Liver (tissue), 9 donors: ENCODE data around the gene C1orf174. TPM values are rescaled to one million over a fixed set of nuclear protein-coding genes. Genes with fewer than 3 reads are reported as not detected.

ENCODE experiments used
- DNase-seq: peaks from one replicate; pipeline ENCODE4 v3.0.0-alpha.2; 2017; ENCODE audit warnings: low spot score
- H3K27ac ChIP-seq, 2 donors: one replicate each; pipeline ENCODE4 v1.7.0; 2013; ENCODE audit warnings: inconsistent platforms in 2 of 2, low read length in 2 of 2, control low read depth in 1 of 2, low read depth in 1 of 2, mild to moderate bottlenecking in 1 of 2
- H3K27me3 ChIP-seq, 4 donors: one replicate each; pipeline versions ENCODE4 v1.6.1 to v1.7.0; 2013; ENCODE audit warnings: low read length in 3 of 4, inconsistent platforms in 1 of 4, mild to moderate bottlenecking in 1 of 4, moderate library complexity in 1 of 4; ENCODE audit not compliant: control insufficient read depth in 4 of 4, insufficient read depth in 4 of 4
- H3K36me3 ChIP-seq, 4 donors: one replicate each; pipeline versions ENCODE4 v1.6.1 to v1.7.0; 2013; ENCODE audit warnings: low read length in 3 of 4, mild to moderate bottlenecking in 3 of 4, low read depth in 1 of 4, moderate library complexity in 1 of 4; ENCODE audit not compliant: control insufficient read depth in 4 of 4, insufficient read depth in 3 of 4
- H3K4me1 ChIP-seq, 4 donors: one replicate each; pipeline versions ENCODE4 v1.6.1 to v1.7.0; 2013; ENCODE audit warnings: low read length in 3 of 4, mild to moderate bottlenecking in 3 of 4, moderate library complexity in 1 of 4; ENCODE audit not compliant: control insufficient read depth in 4 of 4, insufficient read depth in 4 of 4
- H3K4me3 ChIP-seq, 3 donors: one replicate each; pipeline versions ENCODE4 v1.6.1 to v1.7.0; 2013; ENCODE audit warnings: low read length in 3 of 3, control low read depth in 1 of 3, low read depth in 1 of 3, mild to moderate bottlenecking in 1 of 3
- H3K9ac ChIP-seq, 2 donors: one replicate each; pipeline ENCODE4 v1.7.0; 2013; ENCODE audit warnings: low read length in 2 of 2, mild to moderate bottlenecking in 2 of 2, moderate library complexity in 2 of 2, control low read depth in 1 of 2, low read depth in 1 of 2
- H3K9me3 ChIP-seq, 4 donors: one replicate each; pipeline versions ENCODE4 v1.6.1 to v1.7.0; 2013; ENCODE audit warnings: low read length in 3 of 4; ENCODE audit not compliant: control insufficient read depth in 4 of 4
- EGR1 ChIP-seq, 2 donors: IDR thresholded peaks; 2 replicates each; pipeline ENCODE4 v1.6.1; 2016 to 2018; ENCODE audit warnings: antibody characterized with exemption in 2 of 2, low read depth in 2 of 2
- FOXA1 ChIP-seq: IDR thresholded peaks from 2 replicates; pipeline ENCODE4 v1.6.1; 2016; ENCODE audit warnings: antibody characterized with exemption
- GABPA ChIP-seq, 2 donors: IDR thresholded peaks in 1 of 2; conservative IDR thresholded peaks in 1 of 2; 2 replicates each; pipeline ENCODE4 v1.6.1; 2016; ENCODE audit warnings: antibody characterized with exemption in 2 of 2, mild to moderate bottlenecking in 1 of 2, moderate library complexity in 1 of 2
- HNF4A ChIP-seq, 2 donors: conservative IDR thresholded peaks; 2 replicates each; pipeline ENCODE4 v1.6.1; 2016; ENCODE audit warnings: antibody characterized with exemption in 2 of 2, mild to moderate bottlenecking in 2 of 2
- HNF4G ChIP-seq: IDR thresholded peaks from 2 replicates; pipeline ENCODE4 v1.6.1; 2016; ENCODE audit warnings: antibody characterized with exemption
- NR2F2 ChIP-seq: IDR thresholded peaks from 2 replicates; pipeline ENCODE4 v1.6.1; 2016; ENCODE audit warnings: antibody characterized with exemption
- RAD21 ChIP-seq, 2 donors: IDR thresholded peaks; 2 replicates each; pipeline ENCODE4 v1.6.1; 2016; ENCODE audit warnings: antibody characterized with exemption in 2 of 2, mild to moderate bottlenecking in 2 of 2
- RXRA ChIP-seq, 2 donors: IDR thresholded peaks; 2 replicates each; pipeline ENCODE4 v1.6.1; 2017 to 2018; ENCODE audit warnings: antibody characterized with exemption in 2 of 2, mild to moderate bottlenecking in 1 of 2
- SP1 ChIP-seq: IDR thresholded peaks from 2 replicates; pipeline ENCODE4 v1.6.1; 2018; ENCODE audit warnings: antibody characterized with exemption, mild to moderate bottlenecking
- TAF1 ChIP-seq: conservative IDR thresholded peaks from 2 replicates; pipeline ENCODE4 v1.6.1; 2016; ENCODE audit warnings: antibody characterized with exemption, mild to moderate bottlenecking
- YY1 ChIP-seq: IDR thresholded peaks from 2 replicates; pipeline ENCODE4 v1.6.1; 2016; ENCODE audit warnings: antibody characterized with exemption, mild to moderate bottlenecking
- WGBS: extraction: QIAGEN DNeasy Blood & Tissue Kit; methylation state at CpG from one replicate; pipeline ENCODE4 v1.1.7; 2013; 5-methylcytosine and 5-hydroxymethylcytosine counted together
- polyA plus RNA-seq, 2 donors: library from polyadenylated mRNA; stranded (reverse) in 1 of 2; unstranded in 1 of 2; fragments of 200-250 nt in 1 of 2; fragments of >200 nt in 1 of 2; fragmentation: Nextera tagmentation in 1 of 2; extraction: Ambion mirVana in 1 of 2; gene quantifications; one replicate each; pipeline versions ENCODE4 v1.2.1 to v1.2.3, GENCODE V29; 2013 to 2015
- total RNA-seq, 2 donors: library from RNA; depleted of rRNA; stranded (reverse); fragments of >200 nt; gene quantifications; one replicate each; pipeline ENCODE4 v1.2.3, GENCODE V29; 2014
- TF ChIP-seq, protein P1 (sequence below): IDR thresholded peaks from 2 replicates; pipeline ENCODE4 v1.6.1; 2016; ENCODE audit warnings: antibody characterized with exemption
- TF ChIP-seq, protein P2 (sequence below): IDR thresholded peaks from 2 replicates; pipeline ENCODE4 v1.6.1; 2016; ENCODE audit warnings: antibody characterized with exemption
- donor health status: healthy.
- donor health status: healthy.
- donor health status: healthy.
- donor health status: healthy.
- donor health status: healthy.

C1orf174 gene
- total and polyA plus RNA-seq, 4 donors: 10.4 to 17.0 (median 13.8) TPM

DNA sequence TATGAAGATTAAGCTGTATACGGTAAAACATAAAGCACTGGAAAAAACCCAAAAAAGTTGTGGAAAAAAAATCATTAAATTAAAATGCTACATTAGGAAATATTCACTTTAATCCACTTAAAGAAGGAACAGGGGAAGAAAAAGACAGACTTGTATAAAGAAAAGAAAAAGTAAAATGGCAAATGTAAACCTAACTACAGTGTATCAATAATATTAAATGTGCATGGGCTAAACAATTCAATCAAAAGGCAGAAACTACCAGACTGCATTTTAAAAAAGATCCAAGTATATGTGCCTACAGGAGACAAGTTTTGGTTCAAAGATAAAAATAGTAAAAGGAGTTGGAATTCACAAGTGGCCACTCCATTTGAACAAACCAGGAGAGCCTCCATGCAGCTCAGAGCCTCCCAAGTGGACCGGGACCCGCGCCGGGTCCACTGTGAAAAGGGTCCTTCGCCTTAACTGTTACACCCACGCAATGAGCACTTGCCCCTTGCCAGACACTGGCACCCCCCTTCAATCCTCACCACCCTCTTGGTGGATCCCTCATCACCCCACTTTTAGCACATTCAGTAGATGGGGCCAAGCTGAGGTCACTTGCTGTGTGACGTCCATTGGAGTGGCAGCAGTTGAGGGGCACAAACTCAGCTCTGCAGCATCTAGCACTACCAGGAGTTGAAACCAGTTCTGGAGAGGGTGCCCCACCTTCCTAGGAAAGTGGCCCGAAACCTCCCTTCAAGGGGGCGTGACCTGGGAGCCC is 898 bp downstream of the C1orf174 start:
- DNase-seq: no peak
- 41% methylated on average over 10 of the region's 10 CpGs for WGBS
- Histone ChIP-seq H3K9ac (peak overlapping the region in 1 of 2 donors; percentile 73), H3K27me3 (no peaks in the 10 kb centered on the region), H3K36me3 (peaks cover 0 to 2% (median under 1%) of the 10 kb centered on the region in 4 donors), H3K9me3 (no peaks in the 10 kb centered on the region), H3K4me3 (peak overlapping the region; percentile 72 to 87 (median 87)), H3K27ac (peak overlapping the region; percentile 98), H3K4me1 (peaks cover 11 to 35% (median 31%) of the 10 kb centered on the region in 4 donors)
- no peak for TF ChIP-seq NR2F2
- no peak for TF ChIP-seq SP1

DNA sequence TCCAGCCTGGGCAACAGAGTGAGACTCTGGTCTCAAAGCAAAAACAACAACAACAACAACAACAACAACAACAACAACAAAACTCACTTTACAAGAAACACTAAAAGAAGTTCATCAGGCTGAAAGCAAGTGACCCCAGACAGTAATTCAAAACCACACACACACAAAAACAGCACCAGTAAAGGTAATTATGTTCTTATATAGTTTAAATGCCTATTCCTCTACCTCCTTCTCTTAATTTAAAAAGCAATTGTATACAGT is 1.7 kb downstream of the C1orf174 start:
- Histone ChIP-seq H3K27ac (no peak overlapping the region), H3K36me3 (peaks cover 0 to 2% (median under 1%) of the 10 kb centered on the region in 4 donors), H3K9me3 (no peaks in the 10 kb centered on the region), H3K4me1 (peaks cover 7 to 28% (median 24%) of the 10 kb centered on the region in 4 donors), H3K4me3 (no peak overlapping the region), H3K9ac (no peak overlapping the region), H3K27me3 (no peaks in the 10 kb centered on the region)
- no peak for TF ChIP-seq EGR1 (IDR thresholded peaks at IDR 0.05; ENCODE audit: low read depth in 2 of 2)
- TF ChIP-seq, protein P1, sequence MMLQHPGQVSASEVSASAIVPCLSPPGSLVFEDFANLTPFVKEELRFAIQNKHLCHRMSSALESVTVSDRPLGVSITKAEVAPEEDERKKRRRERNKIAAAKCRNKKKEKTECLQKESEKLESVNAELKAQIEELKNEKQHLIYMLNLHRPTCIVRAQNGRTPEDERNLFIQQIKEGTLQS: no peak
- no peak for TF ChIP-seq FOXA1
- no peak for DNase-seq

DNA sequence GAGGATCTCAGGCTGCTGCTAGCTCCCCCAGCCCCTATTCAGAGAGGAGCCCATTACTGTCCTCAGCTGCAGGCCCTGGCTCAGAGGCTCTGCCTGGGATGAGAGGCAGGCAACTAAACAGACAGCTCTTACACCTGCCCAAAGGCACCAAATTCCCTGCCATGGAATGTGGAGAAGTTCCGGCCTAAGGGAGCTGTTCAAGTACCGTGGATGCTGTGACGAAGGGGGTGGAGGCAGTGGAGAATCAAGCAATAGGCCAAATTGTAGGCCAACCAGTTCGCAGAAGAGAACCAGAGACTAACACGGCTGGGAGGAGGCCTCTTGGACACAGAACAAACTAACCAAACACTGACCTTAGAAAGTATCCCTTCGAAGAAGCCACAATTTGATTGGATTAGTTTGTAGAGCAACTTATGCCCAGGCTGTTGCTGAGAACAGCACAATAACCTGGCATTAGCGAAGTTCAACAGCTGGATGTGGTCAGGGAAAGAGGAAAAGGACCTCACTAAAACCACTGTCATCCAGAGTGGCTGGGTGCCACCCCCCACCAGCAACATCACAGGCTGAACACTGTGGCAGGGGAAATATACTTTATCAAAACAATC is 3.6 kb downstream of the C1orf174 start:
- no peak overlapping the region for H3K27ac ChIP-seq
- H3K27me3 ChIP-seq: no peaks in the 10 kb centered on the region
- peaks cover 2 to 10% (median 7%) of the 10 kb centered on the region in 4 donors for H3K4me1 ChIP-seq
- DNase-seq: no peak
- no peaks in the 10 kb centered on the region for H3K9me3 ChIP-seq
- H3K36me3 ChIP-seq: peaks cover 0 to 3% (median 1%) of the 10 kb centered on the region in 4 donors
- 95% methylated on average over 7 of the region's 7 CpGs for WGBS
- no peak overlapping the region for H3K9ac ChIP-seq
- no peak overlapping the region for H3K4me3 ChIP-seq
- no peak for TF ChIP-seq GABPA (IDR thresholded peaks at IDR 0.05 in 1 of 2, conservative IDR thresholded peaks at IDR 0.05 in 1 of 2)
- TF ChIP-seq, protein P2, sequence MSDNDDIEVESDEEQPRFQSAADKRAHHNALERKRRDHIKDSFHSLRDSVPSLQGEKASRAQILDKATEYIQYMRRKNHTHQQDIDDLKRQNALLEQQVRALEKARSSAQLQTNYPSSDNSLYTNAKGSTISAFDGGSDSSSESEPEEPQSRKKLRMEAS: no peak
- no peak for TF ChIP-seq FOXA1
- no peak for TF ChIP-seq TAF1
- no peak for TF ChIP-seq NR2F2
- no peak for TF ChIP-seq YY1
- TF ChIP-seq EGR1 (IDR thresholded peaks at IDR 0.05; ENCODE audit: low read depth in 2 of 2): no peak
- no peak for TF ChIP-seq RAD21 (IDR thresholded peaks at IDR 0.05)
- TF ChIP-seq, protein P1: no peak

- TF ChIP-seq HNF4A (conservative IDR thresholded peaks at IDR 0.05): no peak
- TF ChIP-seq EGR1 (IDR thresholded peaks at IDR 0.05; ENCODE audit: low read depth in 2 of 2): no peak
- TF ChIP-seq HNF4G: no peak
- no peak for TF ChIP-seq RXRA (IDR thresholded peaks at IDR 0.05)
- no peak for TF ChIP-seq TAF1
- TF ChIP-seq, protein P1: no peak
- DNase-seq: no peak
- no peak overlapping the region for H3K4me3 ChIP-seq
- H3K4me1 ChIP-seq: peaks cover 2 to 6% (median 6%) of the 10 kb centered on the region in 4 donors
- 100% methylated on average over 4 of the region's 4 CpGs for WGBS
- no peaks in the 10 kb centered on the region for H3K27me3 ChIP-seq
- no peak overlapping the region for H3K9ac ChIP-seq
- peaks cover 0 to 4% (median 3%) of the 10 kb centered on the region in 4 donors for H3K36me3 ChIP-seq
- H3K27ac ChIP-seq: no peak overlapping the region
- H3K9me3 ChIP-seq: no peaks in the 10 kb centered on the region
These were observed 4.1 kb downstream of the C1orf174 start for GRCh38 chr1:3895951-3896325.
